ENCODE data around the gene DUOXA1. TPM values are rescaled to one million over a fixed set of nuclear protein-coding genes. Genes with fewer than 3 reads are reported as not detected.

The DUOXA1 gene
- total and polyA plus RNA-seq, 2 of the 4 experiments (the other 2 are of a cell fraction) = 0.02 TPM; not detected in 1

DNA sequence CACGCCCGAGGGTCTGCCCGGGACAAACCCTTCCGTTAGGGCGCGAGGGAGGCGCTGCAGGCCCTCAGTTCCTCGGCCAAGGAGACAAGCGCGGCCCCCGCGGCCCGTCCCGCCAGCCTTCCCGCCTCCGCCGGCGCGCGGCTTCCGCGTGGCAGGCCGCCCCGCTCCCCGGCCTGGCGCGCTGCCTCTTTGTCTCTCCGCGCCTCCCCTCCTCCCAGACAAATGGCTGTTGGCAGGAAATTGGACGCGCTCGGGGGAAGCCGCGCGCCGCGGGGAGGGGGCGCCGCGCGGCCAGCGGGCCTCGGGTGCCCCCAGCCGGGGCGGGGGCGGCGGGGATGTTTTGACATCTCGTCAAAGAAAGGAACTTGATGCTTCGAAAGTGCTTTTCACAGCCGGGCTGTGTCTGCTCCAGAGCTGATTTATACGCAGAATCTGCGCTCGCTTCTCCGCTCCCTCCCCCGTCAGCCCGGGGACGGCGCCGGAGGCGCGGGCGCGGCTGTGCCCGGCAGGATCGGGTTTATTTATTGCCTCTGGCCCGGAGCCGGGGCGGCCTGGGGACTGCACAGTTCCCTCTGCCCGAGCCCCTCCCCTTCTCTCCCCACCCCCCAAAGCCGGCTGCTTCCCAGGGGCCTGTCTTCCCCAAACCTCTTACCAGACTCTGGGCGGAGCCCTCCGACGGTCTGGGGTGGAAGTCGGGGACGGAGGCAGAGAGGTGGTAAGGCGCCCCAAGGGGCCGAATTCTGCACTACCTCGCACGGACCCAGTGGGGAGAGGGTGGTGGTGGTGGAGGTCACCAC lies 37.4 kb upstream of the DUOXA1 start (continued):
- TF ChIP-seq CHD1 (IDR thresholded peaks at IDR 0.05; ENCODE audit: low read depth, low read length) (no peak), MAFK (IDR thresholded peaks at IDR 0.05; ENCODE audit: low read depth, low read length) (no peak), RCOR1 (IDR thresholded peaks at IDR 0.05; ENCODE audit: insufficient replicate concordance, low read length) (no peak), RFX5 (IDR thresholded peaks at IDR 0.05; ENCODE audit: low read depth, low read length) (no peak), MAZ (IDR thresholded peaks at IDR 0.05; ENCODE audit: borderline replicate concordance, low read depth, low read length) (peak; percentile 71; the same call in 1 of the 2 replicates), NFE2L2 (IDR thresholded peaks at IDR 0.05; ENCODE audit: low read depth, low read length) (no peak), RAD21 (IDR thresholded peaks at IDR 0.05; ENCODE audit: low read length) (peak; percentile 39)

Measured in IMR-90 (cell line).